Measurements from ENCODE around the gene ANAPC1.
"Not testable (repeated sequence)": the region's sequence is repeated elsewhere in the genome, so short reads cannot be mapped to it uniquely, and the experiment has no call there.

The ANAPC1 gene

DNA sequence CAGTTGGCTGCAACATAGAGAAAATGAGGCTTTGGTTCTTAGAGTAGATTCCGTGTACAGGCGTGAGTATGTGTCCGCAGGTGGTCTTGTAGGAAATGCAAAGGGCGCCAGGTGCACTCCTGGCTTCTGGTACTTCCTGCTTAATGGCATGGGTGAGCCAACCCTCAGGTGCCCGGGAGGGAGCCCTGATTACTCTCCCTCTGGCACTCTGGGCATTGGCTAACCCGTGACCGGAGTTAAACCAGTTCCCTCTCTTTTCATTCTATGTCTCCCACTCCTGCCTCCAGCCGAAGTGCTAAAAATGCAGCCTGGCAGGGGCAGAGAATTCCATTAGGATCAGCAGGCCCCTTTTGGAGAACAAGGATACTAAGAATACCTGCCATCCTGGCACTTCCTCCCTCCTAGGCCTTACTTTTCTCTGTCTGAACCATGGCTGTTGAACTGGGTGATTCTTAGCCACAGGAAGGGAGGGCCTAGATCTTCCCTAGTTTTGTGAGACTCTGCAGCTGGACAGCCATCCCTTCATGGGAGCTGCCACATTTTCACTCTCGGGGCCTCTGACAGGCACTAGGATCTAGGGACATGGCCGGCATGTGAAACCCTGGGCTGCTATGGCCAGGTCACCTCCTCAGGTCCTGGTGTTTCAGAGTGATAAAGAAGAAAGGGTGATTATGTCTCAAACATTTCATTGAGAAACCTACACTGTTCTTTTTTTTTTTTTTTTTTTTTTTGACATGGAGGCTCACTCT lies 20.9 kb upstream of the ANAPC1 start:
- DNase-seq: no peak

DNA sequence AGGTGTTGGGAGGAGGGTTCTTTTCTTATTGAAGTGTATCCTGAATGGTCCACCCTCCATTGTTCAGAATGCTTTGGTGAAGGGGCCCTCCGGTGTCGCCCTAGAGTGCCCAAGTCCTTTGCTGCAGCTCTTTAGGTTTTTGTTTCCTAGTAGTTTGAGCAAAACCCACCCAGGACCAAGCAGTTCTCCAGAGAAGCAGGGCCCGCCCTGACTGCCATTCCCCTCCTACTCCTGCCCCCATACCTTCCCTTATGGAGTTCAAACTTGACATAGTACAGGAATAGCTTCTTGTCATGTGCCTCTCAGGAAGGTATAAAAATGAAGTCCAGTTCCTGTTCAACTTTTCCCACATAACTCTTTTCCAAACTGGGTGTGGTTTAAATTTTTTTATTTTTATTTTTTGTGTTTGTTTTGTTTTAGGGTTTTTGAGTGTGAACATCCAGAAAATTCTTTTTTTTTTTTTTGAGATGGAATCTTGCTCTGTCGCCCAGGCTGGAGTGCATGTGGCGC lies 20.0 kb upstream of the ANAPC1 start:
- DNase-seq: no peak

DNA sequence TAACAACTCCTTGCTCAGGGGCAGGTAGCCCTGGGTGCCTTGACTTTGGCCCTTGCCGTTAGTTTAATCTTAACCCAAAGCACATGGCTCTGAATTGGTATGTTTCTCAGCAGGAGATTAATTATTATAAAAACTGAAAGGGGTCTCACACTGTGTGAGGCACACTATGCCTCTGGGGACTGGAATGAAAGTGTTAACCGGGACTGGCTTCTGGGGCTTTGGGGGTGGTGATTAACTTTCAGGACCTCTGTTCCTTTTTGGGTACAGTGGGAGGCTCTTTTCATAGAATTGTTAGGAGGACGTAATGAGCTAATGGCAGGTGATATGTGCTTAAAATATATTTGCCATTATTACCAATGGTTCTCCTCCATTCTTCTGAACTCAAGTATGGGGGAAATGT lies 19.5 kb upstream of the ANAPC1 start:
- no peak for DNase-seq

DNA sequence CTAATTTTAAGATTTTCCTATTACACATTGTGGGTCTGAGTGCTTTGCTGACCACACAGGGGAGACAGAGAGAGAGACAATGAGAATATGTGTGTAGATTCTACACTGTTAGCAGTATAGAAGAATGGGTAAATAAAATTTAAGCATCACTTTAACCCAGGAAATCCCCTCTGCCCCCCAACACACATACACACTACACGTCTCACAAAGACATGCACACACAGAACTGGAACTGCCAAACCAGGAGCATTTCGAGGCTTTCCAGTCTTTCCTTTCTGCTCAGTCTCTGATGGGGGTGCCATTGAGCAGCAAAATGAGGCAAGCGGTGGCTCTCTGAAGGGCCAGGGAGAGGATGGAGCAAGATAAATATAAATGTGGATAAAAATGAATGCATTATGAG lies 16.9 kb upstream of the ANAPC1 start:
- peak; percentile 65 for DNase-seq

DNA sequence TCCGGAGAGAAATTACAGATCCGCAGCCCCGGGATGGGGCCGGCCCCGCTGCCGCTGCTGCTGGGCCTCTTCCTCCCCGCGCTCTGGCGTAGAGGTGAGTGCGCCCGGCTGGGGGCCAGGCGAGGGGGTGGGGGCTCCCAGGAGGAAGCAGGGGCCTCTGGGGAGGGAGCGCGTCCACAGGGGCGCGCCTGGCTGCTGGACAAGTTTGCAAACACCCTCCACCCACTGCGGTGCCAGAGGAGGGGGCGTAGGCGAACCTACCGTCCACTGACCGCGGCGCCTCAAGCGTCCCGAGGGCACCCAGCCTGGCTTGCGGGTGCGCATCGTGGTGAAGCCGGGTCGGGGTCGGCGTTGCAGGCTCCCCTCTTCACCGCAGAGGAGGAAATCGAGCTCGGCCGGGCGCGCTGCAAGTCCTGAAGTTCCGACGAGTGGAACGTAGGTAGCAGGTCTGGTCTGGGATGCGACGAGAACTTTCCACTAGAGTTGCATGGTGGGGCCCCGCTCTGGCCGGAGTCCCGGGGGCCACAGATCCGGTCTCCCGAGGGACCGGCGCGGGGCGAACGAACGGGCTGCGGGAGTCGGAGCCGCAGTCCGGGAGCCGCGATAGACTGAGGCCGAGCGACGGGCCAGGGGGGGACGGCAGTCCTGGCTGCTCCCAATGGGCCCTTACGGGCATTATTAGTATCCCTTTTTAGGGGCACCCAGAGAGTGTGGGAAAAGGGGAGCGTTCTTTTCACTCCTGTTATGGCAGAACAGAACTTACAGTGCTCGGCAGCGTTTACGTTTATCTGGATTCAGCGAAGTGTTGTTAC lies 14.9 kb upstream of the ANAPC1 start:
- DNase-seq: peak; percentile 35

DNA sequence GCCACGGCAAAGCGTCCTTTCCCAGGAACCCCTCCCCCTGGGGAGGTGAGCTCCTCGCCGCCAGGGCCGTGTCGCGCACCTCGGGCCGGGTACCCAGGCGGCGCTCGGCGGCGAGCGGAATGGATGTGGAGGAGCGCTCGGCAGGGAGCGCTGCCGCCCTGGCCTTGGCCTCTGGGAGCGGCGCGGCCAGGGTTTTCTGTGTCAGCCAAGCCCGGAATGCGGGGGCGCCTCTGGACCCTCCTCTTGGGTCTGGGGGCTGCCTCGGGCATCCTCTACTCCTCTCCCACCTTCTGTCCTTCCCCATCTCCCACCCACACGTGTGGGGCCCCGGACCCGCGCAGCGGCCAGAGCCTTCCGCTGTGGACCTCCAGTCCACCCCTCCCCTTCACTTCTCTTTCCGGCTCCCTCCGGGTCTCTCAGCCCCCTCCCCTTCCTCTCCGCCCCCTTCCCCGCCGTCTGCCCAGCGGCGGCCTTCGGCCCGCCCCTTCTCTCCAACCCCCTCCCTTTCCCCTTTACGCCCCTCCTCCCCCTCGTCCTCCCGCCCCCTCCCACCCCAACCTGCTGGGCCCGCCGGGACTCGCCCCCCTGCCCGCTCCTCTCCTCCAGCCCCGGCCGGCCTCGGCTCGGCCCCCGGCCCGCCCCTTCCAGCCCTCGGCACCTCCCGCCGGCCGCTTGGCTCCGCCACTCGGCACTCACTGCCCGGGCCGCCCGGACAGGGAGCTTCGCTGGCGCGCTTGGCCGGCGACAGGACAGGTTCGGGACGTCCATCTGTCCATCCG lies 14.1 kb upstream of the ANAPC1 start, which contains the start of gene MERTK:
Gene MERTK, plus strand, starts transcription at position 684 of the 779 bp plus-strand sequence. CDS start 129 bp downstream, outside the sequence.
- DNase-seq: peak; percentile 75

DNA sequence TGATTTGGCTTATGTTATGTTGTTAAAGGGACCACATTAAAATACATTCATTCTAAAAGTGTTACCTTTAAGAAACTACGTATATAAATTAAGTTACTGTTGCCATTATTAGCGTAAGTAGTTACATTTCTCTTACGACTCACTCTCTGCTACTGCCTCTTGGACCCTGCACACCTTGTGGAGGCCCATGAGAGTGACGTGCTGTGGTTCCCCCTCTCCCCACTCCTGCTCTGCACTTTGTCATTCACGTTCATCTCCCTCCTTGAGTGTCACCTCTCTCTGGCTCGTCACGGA lies 13.6 kb upstream of the ANAPC1 start:
- no peak for DNase-seq

DNA sequence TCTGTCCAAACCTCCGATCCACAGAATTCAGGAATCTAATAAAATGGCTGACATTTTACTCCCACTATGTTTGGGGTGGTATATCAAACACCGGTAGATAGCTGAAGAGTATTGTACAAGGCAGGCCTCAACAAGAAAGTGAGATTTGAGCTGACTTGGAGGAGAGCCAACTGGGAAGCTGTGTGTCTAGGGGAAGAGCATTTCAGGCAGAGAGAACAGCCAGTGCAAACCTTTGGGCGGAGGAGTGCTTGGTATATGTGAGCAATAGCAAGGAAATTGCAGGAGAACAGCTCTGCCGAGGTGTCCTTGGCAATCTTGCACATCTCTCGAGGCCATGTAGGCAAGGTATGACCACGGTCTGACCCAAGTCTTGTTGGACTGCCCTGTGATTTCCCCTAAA lies 12.6 kb upstream of the ANAPC1 start:
- DNase-seq: peak; percentile 20

DNA sequence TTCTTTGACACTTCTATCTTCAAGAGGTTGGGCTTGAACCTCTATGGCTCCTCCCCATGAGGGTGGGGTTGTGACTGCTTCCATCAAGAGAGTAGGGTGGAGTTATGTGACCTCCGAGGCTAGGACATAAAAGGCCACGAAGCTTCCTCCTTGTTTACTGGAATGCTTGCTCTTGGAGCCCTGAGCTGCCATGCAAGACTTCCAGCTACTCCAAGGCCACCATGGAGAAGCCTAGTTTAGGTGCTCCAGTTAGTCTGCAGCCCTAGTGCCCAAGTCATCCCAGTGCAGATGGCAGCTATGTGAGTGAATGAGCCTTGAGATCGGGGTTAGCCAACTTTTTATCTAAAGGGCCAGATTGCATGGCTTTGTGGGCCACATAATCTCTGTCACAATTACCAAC lies 12.0 kb upstream of the ANAPC1 start:
- peak; percentile 66 for DNase-seq

DNA sequence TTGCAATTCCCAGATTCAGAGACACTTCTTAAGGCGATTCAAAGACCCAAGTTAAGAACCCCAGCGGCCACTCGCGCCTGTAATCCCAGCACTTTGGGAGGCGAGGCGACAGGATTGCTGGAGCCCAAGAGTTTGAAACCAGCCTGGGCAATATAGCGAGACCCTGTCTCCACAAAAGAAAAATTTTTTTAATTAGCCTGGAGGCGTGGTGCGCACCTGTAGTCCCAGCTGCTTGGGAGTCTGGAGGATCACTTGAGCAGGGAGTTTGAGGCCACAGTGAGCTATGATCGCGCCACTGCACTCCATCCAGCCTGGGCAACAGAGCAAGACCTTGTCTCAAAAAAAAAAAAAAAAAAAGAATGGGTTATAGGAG lies 585 bp upstream of the ANAPC1 start:
- no peak for DNase-seq

DNA sequence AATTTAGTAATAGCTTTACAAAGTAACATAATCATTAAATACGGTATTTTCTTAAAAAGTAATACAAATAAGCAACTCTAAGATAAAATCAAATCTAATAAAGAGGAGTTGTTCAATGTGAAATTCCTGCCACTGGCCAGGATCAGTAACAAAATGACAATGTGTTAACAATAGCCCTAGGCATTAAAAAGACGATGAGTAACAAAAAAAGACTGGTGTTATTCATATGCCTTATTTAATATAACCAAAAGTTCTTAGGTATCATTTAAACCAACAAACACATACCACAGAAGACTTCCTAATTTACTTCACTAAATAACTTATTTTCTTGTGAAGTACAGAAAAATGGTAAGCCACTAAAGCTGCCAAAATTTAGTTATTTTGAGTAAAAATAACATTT lies 11.2 kb downstream of the ANAPC1 start:
- not testable (repeated sequence) for DNase-seq

DNA sequence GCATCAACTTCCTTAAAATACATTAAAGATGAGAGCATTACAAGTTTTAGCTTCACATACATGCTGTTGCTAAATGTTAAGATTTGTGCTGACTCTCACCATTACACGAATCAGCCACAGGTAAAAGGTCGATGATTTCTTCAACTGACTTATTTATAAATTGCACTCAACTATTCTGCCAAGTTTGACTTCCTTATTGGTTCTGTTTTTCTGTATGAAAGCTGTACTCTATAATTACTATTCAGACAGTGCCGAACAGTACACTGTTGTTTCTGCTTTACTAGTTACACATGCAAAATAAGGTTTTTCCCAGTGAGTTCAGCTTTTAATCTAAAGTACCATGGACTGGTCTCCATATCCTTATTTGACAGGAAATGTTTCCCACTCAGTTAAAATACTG lies 18.9 kb downstream of the ANAPC1 start:
- not testable (repeated sequence) for DNase-seq

DNA sequence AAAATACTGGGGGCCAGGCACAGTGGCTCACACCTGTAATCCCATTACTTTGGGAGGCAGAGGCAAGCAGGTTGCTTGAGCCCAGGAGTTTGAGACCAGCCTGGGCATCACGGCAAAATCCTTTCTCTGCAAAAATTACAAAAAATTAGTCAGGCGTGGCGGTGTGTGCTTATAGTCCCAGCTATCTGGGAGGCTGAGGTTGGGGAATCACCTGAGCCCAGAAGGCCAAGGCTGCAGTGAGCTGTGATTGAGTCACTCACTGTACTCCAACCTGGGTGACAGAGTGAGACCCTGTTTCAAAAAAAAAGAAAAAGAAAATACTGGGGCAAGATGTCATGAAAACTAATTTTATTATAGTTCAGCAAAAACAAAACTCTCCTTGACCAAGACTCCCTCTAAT lies 24.0 kb downstream of the ANAPC1 start:
- DNase-seq: not testable (repeated sequence)

DNA sequence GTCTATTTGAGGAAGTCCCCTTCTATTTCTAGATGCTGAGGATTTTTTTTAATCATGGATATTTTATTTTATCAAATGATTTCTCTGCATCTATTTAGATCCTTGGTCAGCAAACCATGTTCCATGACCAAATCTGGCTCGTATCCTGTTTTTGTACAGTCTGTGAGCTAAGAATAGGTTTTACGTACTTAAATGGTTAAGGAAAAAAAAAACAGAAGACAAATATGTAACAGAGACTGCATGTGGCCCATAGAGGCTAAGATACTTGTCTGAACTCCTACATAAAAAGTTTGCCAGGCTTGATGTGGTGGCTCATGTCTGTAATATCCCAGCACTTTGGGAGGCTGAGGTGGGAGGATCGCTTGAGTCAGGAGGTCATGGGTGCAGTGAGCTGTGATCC lies 31.4 kb downstream of the ANAPC1 start:
- DNase-seq: not testable (repeated sequence)

DNA sequence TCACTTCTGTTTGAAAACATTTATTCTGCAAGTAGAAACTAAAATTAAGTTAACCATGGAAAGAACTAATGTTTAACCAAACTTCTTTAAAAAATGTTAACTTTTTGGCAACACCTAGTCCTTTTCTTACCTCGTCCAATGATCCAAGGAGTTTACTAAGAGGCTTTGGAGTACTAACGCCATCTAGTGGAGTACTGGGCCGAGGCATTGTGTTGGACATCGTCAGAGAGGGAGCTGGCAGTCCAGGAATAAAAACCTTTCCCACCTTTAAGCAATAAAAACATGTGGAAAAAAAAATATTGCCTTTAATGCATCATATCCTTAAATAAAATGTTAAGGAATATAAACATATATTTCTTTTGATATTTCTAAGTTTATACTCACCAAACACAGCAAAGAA lies 33.3 kb downstream of the ANAPC1 start:
- DNase-seq: peak; percentile 60

DNA sequence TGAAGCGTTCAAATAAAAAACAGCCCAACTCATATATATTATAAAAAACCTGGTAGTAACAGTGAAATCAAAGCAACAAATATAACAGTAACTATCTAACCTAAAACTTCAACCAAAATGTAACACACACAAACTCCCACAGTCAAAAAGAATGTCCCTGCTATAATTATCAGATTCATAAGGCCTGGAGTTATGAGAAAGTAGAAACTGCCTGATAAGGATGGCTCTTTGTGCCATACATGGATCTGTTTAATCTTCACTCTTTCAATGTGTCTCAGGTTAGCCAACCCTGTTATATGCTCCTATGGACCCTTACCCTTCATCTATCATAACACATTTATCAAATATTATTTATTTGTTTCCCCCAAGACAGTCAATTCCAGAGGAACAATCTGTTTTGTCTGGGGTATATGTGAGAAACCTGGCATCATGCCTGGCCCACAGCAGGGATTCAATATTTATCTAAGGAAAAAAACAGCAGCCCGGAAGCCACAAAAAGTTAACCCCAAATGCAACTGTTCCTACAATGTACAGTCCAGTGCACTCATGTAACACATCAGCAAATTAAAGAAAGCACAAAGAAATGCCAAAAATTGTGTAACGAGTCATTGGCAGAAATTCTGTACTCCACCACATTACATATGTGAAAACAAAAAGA lies 44.2 kb downstream of the ANAPC1 start:
- not testable (repeated sequence) for DNase-seq

DNA sequence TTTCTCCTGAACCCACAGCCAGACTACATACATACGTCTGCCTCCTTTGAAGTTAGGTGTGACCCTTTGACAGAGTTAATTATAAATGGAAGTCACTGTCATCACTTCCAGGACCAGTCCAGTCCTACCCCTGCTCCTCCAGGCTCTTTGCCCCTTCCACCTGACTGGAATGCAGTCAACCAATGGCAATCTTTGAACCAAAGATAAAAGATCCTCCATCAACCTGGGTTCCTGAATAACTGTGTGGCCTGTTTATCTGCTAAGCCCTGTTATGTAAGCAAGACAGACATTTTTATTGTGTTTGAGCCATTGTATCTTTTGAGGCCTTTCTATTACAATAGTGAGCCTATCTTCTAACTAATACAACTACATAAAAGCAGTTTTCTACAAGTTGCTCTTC lies 45.0 kb downstream of the ANAPC1 start:
- DNase-seq: not testable (repeated sequence)

DNA sequence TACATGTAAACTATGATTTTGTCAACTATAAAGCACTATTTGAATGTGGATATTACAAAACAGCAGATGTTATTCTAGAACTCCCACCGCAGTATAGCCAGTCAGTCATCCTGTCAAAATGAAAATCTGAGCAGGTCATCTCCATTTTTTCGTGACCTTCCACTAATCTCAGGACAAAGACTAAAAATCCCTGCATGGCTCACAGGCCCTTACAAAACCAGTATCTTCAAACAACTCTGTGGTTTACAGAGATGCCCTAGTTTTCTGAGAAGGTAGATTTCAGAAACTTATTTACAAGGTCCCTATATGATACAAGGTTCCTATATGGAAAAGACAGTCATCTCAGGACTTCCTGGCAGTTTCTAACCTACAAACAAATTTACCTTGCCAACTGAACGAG lies 49.8 kb downstream of the ANAPC1 start:
- DNase-seq: not testable (repeated sequence)

DNA sequence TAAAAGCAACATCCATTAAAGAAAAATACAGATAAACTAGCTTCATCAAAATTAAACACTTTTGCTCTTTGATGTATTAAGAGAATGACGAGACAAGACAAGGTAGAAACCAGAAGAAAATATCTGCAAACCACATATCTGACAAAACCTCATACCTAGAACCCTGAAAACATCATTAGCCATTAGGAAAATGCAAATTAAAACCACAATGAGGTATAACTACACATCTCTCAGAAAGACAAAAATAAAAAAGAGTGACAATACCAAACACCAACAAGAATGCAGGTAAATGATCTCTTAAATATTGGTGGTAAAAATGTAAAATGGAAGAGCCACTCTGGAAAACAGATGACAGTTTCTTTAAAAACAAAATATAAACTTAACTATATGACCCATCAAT lies 53.5 kb downstream of the ANAPC1 start:
- not testable (repeated sequence) for DNase-seq

DNA sequence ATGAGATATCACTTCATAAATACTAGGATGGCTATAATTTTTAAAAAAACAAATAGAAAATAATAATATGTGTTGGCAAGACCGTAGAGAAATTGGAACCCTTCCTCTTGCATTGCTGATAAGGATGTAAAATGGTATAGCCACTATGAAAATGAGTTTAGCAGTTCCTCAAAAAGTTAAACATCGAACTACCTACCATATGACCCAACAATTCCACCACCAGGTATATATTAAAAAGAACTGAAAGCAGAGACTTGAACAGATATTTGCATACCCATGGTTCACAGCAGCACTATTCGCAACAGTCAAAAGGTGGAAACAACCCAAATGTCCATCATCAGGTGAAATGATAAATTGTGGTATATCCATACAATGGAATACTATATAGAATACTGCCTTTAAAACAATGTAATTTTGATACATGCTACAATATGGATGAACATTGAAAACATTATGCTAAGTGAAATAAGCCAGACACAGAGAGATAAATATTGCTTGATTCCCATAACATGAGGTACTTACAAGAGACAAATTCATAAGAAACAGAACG lies 55.7 kb downstream of the ANAPC1 start:
- DNase-seq: not testable (repeated sequence)

DNA sequence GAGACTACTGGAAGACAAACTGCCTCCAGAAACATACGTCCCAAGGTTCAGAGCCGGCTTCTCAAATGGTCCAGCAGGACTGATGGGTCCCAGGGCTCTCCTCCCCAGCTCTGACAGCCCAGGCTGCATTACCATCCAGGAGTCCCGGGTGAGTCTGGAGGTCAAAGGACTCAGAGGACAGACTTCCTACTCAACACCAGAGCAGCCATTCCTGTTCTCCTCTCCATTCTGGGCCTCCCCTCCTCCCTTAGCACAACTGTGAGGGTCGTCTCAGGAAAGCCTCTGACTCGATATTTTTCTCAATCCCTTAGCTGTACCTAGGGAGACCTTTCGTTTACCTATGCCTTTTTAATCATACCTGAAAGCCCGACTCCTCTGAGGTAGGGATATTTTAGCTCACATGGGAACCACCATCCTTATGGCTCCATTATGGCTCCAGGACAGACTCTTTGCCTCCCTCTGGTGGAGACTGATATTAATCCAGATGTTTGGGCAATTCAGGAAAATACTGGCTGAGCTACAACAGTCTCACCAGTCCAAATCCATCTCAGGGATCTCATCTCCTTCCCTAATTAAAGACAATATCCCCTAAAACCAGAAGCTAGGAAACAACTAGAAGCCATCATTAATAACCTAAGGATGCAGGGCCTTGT lies 70.9 kb downstream of the ANAPC1 start:
- DNase-seq: not testable (repeated sequence)

DNA sequence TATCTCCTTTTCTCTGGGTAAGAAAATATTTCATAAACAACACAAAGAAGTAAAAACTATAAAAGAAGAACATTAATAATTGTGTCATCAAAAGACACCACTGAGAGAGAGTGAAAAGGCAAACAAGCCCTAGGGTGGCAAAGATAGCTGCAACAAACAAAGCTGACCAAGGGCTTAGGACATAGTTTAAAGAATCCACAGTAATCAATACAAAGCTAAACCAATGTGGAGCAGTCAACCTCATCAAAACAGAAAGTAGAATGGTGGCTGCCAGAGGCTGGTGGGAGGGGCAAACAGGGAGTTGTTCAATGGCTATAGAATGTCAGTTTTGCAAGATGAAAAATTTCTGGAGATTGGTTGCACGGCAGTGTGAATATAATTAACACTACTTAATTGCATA lies 93.4 kb downstream of the ANAPC1 start:
- DNase-seq: not testable (repeated sequence)
